ENCODE results near the gene TRAPPC12. TPM values are rescaled to one million over a fixed set of nuclear protein-coding genes. Genes with fewer than 3 reads are reported as not detected.

TRAPPC12 gene
- total RNA-seq, 2 experiments from 2014 or later, result 49.8 to 64.0 TPM

DNA sequence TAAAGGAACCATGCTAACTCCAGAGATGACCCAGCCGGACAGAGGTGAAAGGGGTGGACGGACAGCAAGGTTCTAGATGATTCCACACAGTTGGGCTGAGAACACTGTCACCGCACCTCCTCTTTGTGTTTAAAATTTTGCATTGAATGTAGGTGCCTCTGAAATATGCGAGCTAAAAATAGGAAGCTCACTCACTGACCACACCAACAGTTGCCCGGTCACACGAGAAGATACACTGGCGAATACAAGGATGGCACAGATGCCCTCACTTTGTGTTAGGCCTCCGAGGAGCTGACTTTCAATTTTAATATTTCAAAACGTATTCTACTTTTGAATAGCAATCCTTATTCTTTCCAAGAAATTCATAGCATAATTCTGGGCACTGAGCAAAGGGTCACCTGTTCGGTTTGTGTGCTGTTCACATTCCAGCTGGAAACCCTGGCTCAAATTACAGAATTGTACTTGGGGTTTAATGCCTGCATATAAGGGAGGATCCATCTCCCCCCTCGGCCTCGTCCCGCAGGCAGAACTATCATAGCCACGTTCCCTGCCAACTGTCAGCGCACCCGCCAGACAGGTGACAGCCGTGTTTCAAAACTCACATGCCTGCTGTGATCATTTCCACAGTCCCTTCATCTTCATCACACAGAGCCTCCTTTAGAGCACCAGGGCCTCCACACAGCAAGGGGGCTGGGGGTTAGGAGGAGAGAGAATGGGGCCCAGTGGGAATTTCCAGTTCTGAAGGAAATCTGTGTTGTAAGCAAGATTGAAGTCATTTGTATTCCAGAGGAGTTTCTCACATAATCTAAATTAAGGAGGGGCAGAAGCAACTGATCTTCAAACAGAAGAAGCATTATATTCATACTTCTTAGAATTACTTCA lies 91.6 kb downstream of the TRAPPC12 start:
- Histone ChIP-seq H3K36me3 (ENCODE audit: insufficient read depth, low read length) (peaks cover 71% of the 10 kb centered on the region), H3K4me3 (ENCODE audit: low read length) (no peak overlapping the region), H3K27ac (ENCODE audit: low read depth in 1 of 2, low read length in 2 of 2) (no peak overlapping the region), H3K27me3 (ENCODE audit: control insufficient read depth in 1 of 2, insufficient read depth in 2 of 2, low read length in 2 of 2) (no peaks in the 10 kb centered on the region), H3K4me1 (ENCODE audit: insufficient read depth, low read length) (no peaks in the 10 kb centered on the region), H3K9me3 (ENCODE audit: control insufficient read depth in 1 of 2, insufficient read depth in 1 of 2, low read length in 2 of 2) (no peaks in the 10 kb centered on the region)
- Mint-ChIP-seq H3K36me3 (ENCODE audit: low read depth) (peaks cover 91% of the 10 kb centered on the region), H3K4me1 (ENCODE audit: low read depth) (no peaks in the 10 kb centered on the region), H3K27ac (no peak overlapping the region), H3K9me3 (no peaks in the 10 kb centered on the region), H3K4me3 (no peak overlapping the region), H3K27me3 (no peaks in the 10 kb centered on the region)
- DNase-seq (no peak), ATAC-seq (ENCODE audit: poor library complexity) (no peak)
- intact Hi-C loops (cut with DNase I, micrococcal nuclease), result no loop called here
- CTCF ChIA-PET, result no interaction called here
- POLR2A ChIA-PET, result no interaction called here
- TF ChIP-seq, protein P1, sequence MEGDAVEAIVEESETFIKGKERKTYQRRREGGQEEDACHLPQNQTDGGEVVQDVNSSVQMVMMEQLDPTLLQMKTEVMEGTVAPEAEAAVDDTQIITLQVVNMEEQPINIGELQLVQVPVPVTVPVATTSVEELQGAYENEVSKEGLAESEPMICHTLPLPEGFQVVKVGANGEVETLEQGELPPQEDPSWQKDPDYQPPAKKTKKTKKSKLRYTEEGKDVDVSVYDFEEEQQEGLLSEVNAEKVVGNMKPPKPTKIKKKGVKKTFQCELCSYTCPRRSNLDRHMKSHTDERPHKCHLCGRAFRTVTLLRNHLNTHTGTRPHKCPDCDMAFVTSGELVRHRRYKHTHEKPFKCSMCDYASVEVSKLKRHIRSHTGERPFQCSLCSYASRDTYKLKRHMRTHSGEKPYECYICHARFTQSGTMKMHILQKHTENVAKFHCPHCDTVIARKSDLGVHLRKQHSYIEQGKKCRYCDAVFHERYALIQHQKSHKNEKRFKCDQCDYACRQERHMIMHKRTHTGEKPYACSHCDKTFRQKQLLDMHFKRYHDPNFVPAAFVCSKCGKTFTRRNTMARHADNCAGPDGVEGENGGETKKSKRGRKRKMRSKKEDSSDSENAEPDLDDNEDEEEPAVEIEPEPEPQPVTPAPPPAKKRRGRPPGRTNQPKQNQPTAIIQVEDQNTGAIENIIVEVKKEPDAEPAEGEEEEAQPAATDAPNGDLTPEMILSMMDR (IDR thresholded peaks at IDR 0.05), result no peak

DNA sequence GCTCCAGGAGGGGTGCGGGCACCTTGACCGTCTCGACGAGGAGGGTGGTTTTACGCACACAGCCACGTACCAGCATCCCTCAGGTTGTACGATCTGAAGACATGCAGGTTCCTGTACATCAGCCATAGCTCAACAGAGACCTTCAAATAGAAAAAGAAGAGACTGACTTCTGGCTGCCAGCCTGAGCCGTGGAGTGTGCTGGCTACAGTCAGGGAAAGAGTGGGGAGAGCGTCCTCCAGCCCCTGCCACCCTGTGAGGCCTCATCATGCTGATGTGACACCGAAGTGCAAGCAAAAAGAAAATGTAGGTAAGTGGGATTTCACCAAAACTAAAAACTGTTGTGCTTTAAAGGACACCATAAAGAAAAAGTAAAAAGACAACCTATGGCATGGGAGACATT lies 92.8 kb downstream of the TRAPPC12 start:
- intact Hi-C loops (cut with DNase I, micrococcal nuclease), result no loop called here
- H3K27ac Mint-ChIP-seq, result no peak overlapping the region
- H3K4me1 ChIP-seq (ENCODE audit: insufficient read depth, low read length), result no peaks in the 10 kb centered on the region
- H3K9me3 Mint-ChIP-seq, result no peaks in the 10 kb centered on the region
- CTCF ChIA-PET, result no interaction called here
- POLR2A ChIA-PET, result no interaction called here
- no peak for ATAC-seq (ENCODE audit: poor library complexity)
- TF ChIP-seq, protein P1 (IDR thresholded peaks at IDR 0.05), result no peak
- H3K4me1 Mint-ChIP-seq (ENCODE audit: low read depth), result no peaks in the 10 kb centered on the region
- H3K4me3 ChIP-seq (ENCODE audit: low read length), result no peak overlapping the region
- DNase-seq, result no peak
- H3K36me3 Mint-ChIP-seq (ENCODE audit: low read depth), result peaks cover 87% of the 10 kb centered on the region
- no peaks in the 10 kb centered on the region for H3K27me3 Mint-ChIP-seq
- no peaks in the 10 kb centered on the region for H3K27me3 ChIP-seq (ENCODE audit: control insufficient read depth in 1 of 2, insufficient read depth in 2 of 2, low read length in 2 of 2)
- H3K9me3 ChIP-seq (ENCODE audit: control insufficient read depth in 1 of 2, insufficient read depth in 1 of 2, low read length in 2 of 2), result no peaks in the 10 kb centered on the region
- H3K27ac ChIP-seq (ENCODE audit: low read depth in 1 of 2, low read length in 2 of 2), result no peak overlapping the region
- no peak overlapping the region for H3K4me3 Mint-ChIP-seq
- H3K36me3 ChIP-seq (ENCODE audit: insufficient read depth, low read length), result peaks cover 66% of the 10 kb centered on the region

DNA sequence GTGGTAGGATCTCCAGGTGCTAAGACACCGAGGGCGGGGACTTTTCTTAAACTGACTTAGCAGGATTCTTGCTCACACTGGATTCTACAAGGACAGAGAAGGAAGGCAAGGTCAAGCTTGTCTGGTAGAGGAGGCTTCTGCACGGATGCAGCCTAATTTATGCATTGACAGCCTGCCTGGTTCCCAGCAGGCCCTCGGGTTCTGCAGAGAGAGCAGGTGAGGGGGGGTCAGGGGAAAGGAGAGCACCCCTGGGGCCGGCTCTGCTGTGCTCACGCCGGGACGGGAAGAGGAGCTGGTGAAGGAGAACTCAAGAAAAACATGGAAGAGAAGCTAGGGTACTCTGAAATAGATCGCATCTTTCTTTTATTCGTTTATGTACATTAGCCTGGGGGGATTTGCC lies 93.5 kb downstream of the TRAPPC12 start:
- Histone ChIP-seq H3K27ac (ENCODE audit: low read depth in 1 of 2, low read length in 2 of 2) (no peak overlapping the region), H3K36me3 (ENCODE audit: insufficient read depth, low read length) (peaks cover 64% of the 10 kb centered on the region), H3K4me1 (ENCODE audit: insufficient read depth, low read length) (no peaks in the 10 kb centered on the region), H3K9me3 (ENCODE audit: control insufficient read depth in 1 of 2, insufficient read depth in 1 of 2, low read length in 2 of 2) (no peaks in the 10 kb centered on the region), H3K27me3 (ENCODE audit: control insufficient read depth in 1 of 2, insufficient read depth in 2 of 2, low read length in 2 of 2) (no peaks in the 10 kb centered on the region), H3K4me3 (ENCODE audit: low read length) (no peak overlapping the region)
- ATAC-seq (ENCODE audit: poor library complexity) (no peak), DNase-seq (no peak)
- TF ChIP-seq, protein P1 (IDR thresholded peaks at IDR 0.05), result no peak
- no peaks in the 10 kb centered on the region for H3K4me1 Mint-ChIP-seq (ENCODE audit: low read depth)
- no peaks in the 10 kb centered on the region for H3K27me3 Mint-ChIP-seq
- H3K9me3 Mint-ChIP-seq, result no peaks in the 10 kb centered on the region
- H3K4me3 Mint-ChIP-seq, result no peak overlapping the region
- intact Hi-C loops (cut with DNase I, micrococcal nuclease), result no loop called here
- peaks cover 87% of the 10 kb centered on the region for H3K36me3 Mint-ChIP-seq (ENCODE audit: low read depth)
- ChIA-PET POLR2A (no interaction called here), CTCF (no interaction called here)
- no peak overlapping the region for H3K27ac Mint-ChIP-seq

Data from CD4-positive, alpha-beta T cell (primary cell).